DMS53 treated with DMSO at 0.1 percent for 48 hours (cell line): Measurements from ENCODE around the gene NUP160.
"Not testable (repeated sequence)": the region's sequence is repeated elsewhere in the genome, so short reads cannot be mapped to it uniquely, and the experiment has no call there.

Source experiments
- DNase-seq: peaks from one replicate; lab custom pipeline; 2025; ENCODE audit not compliant: unreplicated experiment; lab: John Stamatoyannopoulos, UW

Gene NUP160, protein sequence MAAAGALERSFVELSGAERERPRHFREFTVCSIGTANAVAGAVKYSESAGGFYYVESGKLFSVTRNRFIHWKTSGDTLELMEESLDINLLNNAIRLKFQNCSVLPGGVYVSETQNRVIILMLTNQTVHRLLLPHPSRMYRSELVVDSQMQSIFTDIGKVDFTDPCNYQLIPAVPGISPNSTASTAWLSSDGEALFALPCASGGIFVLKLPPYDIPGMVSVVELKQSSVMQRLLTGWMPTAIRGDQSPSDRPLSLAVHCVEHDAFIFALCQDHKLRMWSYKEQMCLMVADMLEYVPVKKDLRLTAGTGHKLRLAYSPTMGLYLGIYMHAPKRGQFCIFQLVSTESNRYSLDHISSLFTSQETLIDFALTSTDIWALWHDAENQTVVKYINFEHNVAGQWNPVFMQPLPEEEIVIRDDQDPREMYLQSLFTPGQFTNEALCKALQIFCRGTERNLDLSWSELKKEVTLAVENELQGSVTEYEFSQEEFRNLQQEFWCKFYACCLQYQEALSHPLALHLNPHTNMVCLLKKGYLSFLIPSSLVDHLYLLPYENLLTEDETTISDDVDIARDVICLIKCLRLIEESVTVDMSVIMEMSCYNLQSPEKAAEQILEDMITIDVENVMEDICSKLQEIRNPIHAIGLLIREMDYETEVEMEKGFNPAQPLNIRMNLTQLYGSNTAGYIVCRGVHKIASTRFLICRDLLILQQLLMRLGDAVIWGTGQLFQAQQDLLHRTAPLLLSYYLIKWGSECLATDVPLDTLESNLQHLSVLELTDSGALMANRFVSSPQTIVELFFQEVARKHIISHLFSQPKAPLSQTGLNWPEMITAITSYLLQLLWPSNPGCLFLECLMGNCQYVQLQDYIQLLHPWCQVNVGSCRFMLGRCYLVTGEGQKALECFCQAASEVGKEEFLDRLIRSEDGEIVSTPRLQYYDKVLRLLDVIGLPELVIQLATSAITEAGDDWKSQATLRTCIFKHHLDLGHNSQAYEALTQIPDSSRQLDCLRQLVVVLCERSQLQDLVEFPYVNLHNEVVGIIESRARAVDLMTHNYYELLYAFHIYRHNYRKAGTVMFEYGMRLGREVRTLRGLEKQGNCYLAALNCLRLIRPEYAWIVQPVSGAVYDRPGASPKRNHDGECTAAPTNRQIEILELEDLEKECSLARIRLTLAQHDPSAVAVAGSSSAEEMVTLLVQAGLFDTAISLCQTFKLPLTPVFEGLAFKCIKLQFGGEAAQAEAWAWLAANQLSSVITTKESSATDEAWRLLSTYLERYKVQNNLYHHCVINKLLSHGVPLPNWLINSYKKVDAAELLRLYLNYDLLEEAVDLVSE (N-terminal part only)

DNA sequence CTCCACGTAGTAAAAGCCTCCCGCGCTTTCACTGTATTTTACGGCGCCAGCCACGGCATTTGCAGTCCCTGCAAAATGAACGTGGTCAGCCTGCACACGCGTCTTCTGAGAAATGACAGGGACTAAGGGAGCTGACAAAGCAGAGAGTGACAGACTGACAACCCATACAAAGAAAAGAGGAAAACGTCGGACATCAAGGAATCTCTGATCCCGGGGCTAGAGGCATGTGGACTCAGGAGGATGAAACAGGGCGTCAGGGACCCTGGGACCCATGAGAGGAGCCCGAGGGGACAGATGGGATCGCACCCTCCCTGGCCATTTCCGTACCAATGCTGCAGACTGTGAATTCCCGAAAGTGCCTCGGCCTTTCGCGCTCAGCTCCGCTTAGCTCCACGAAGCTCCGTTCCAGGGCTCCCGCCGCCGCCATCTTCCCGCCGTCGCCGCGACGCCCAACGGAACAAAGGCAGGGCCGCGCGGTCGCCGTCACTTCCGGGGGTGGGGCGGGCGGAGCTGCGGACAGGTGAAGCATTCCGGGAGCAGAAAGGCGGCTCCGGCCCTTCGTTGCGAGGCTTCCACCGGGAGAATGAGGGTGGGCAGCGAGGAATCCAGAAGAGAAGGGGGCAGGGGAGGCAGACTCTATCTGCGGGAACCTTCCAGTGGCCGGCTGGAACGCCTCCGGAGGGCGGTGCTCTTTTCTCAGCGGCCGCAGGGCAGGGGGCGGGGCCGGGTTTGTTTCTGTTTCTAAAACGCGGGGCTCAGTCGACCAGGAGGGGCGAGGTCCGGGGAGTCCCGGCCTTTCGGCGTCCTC, at the start of gene NUP160:
NUP160 (minus strand) TSS at position 459 of the 808 bp plus-strand sequence; CDS start at position 427, 32 bp downstream.
- DNase-seq: peak; percentile 40

GRCh38 chr11:47896199-47896598, 48.0 kb upstream of the NUP160 start:
- DNase-seq: no peak

DNA sequence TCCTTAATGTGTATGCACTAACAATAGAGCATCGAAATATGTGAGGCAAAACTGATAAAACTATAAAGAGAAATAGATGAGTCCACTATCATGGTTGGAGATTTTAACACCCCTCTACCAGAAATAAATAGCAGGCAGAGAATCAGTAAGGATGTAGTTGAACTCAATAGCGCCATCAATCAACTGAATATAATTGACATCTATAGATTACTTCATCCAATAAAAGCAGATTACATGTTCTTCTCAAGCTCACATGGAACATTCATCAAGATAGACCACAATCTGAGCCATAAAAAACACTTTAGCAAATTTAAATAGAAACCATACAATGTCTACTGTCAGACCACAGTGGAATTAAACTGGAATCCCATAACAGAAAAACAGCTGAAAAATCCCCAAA, 46.9 kb upstream of the NUP160 start:
- DNase-seq: no peak

DNA sequence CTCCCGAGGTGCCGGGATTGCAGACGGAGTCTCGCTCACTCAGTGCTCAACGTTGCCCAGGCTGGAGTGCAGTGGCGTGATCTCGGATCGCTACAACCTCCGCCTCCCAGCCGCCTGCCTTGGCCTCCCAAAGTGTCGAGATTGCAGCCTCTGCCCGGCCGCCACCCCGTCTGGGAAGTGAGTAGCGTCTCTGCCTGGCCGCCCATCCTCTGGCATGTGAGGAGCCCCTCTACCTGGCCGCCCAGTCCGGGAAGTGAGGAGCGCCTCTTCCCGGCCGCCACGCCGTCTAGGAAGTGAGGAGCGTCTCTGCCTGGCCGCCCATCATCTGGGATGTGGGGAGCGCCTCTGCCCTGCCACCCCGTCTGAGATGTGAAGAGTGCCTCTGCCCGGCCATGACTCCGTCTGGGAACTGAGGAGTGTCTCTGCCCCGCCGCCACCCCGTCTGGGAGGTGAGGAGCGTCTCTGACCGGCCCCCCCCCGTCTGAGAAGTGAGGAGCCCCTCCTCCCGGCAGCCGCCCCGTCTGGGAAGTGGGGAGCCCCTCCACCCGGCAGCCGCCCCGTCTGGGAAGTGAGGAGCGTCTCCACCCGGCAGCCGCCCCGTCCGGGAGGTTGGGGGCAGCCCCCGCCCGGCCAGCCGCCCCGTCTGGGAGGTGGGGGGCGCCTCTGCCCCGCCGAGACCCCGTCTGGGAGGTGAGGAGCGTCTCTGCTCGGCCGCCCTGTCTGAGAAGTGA, 44.6 kb upstream of the NUP160 start:
- DNase-seq: not testable (repeated sequence)

DNA sequence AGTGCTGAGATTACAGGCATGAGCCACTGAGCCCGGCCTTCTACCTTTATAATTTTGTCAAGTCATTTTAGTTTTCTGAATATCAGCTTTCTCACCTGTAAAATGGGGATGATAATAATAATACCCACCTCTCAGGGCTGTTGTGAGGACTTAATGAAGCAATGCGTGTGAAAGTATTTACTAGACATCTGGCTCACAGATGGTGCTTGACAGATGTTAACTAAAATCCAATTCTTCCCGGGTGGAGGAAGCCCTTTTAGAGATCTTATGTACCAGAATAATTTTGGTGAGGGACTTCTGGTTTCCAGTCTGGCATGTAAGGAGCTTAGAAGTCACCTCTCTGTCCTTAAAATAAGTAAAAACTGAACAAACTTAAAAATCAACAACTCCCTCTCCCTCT, 43.7 kb upstream of the NUP160 start:
- DNase-seq: no peak

DNA sequence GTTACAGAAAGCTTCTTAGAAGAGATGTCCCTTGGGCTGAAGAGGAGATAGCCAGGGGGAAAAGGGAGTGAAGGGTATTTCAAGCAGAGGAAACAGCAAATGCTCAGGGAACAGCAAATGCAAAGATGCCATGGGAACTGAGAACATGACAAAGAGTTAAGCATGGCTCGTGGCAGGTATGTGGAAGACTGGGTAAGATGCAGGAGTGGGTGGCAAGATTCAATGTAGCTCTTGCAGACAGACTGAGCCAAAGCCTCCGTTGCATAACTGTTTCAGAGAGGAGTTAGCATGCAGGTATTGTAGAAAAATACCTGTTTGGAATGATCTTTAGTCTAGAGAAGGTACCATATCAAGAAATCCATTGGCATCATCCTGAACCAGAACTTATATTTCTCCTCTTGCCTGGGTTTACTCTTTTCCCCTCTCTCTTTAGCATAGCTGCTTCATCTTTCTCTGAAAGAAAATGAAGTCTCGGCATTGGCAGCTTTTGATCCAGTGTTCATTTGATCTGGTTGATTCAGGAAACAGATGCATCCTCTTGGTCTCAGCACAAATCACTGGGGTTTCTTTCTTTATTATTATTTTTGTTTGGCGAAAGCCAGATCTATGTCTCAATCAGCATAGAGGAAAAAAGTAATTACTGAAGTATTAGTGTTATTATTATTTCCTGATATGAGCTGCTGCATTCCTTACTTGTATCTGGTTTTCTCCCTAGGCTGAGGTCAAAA, 41.7 kb upstream of the NUP160 start:
- DNase-seq: no peak

DNA sequence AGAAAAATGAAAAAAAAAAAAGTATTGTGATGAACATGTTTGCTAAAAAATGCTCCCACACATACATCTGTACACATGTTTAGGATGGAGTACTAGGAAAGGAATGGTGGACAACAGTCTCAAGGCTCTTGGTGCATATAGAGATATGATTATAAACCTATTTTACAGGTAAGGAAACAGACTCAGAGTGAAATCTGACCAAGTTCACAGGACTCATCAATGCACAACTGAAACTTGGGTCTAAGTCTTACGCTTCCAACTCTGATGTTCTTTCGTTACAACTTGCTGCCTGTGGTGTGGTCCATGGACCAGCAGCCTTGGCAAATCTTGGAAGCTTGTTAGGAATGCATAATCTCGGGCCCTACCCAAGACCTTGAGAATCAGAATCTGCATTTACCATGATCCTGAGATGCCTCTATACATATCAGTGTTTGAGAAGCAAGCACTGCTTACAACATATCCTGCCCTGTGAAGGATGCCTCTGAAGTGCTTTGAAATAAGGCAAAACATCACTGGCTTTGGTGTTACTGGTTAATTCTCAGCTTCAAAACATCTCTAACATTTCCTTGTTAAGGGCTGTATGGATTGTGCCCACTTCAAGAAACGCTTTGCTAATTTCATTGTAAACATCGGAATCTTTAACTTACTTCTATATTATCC, 39.9 kb upstream of the NUP160 start:
- no peak for DNase-seq

- DNase-seq: no peak
Measured at GRCh38 chr11:47886096-47886495, 37.9 kb upstream of the NUP160 start.

- not testable (repeated sequence) for DNase-seq
Measured at GRCh38 chr11:47882437-47882836, 34.3 kb upstream of the NUP160 start.

DNA sequence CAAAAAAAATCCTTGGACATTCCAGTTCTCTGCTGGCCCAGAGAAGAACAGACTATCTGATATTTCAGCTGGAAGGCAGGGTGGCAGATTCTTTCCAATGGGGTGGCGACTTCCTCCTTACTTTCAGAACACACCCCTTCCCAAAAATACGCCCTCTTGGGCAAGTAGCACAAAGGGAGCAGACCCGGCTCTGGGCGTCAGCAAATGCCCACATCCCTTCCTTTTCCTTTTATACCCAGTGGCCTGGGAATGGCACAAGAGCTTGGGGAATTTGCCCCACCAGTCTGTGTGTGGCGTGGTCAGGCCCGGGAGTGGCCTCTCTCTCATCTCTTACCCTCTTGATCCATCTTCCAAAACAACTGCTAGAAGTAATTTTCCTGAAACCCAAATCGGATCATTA, 33.0 kb upstream of the NUP160 start:
- DNase-seq: no peak

- no peak for DNase-seq
Measured at GRCh38 chr11:47879259-47880158, 31.4 kb upstream of the NUP160 start.

- DNase-seq: not testable (repeated sequence)
Measured at GRCh38 chr11:47875858-47876257, 27.7 kb upstream of the NUP160 start.

- no peak for DNase-seq
Measured at GRCh38 chr11:47870404-47870803, 22.3 kb upstream of the NUP160 start.

DNA sequence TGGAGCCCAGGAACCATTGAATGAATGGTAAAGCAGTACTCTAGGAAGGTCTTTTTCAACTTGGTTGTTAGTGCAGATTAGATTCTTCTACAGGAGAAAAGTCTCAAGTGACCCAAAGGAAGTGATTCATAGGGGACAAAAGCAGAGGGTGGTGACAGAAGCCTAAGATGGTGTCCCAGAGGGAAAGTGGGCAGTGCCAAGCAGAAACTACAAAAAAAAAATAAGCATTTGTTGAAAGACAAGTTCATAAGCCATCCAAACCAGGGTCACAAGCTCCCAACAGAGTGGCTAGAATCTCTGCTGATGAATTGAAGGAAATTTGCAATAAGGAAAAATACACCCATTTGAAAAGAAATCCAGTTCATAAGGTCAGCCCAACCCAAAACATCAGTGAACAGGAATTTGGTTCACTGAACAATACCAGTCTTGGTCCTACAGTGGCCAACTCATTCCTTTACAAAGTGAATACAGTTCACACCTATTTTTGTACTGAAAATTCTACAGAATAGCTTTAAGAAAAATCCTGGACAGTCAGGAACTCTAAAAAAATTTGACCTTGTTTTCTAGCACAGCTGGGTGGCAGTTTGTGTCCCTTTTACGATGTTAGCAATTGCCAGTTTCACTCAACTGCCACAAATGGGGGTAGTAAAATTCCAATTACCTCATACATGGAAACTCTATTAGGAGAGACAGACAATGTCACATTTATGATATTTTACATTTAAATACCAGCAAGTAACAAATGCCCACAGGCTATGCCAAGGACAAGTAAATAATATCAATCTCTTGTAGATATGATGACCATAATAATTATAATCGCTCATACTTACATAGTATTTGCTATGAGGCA, 21.6 kb upstream of the NUP160 start:
- no peak for DNase-seq

- DNase-seq: no peak
Measured at GRCh38 chr11:47867823-47868222, 19.7 kb upstream of the NUP160 start.

DNA sequence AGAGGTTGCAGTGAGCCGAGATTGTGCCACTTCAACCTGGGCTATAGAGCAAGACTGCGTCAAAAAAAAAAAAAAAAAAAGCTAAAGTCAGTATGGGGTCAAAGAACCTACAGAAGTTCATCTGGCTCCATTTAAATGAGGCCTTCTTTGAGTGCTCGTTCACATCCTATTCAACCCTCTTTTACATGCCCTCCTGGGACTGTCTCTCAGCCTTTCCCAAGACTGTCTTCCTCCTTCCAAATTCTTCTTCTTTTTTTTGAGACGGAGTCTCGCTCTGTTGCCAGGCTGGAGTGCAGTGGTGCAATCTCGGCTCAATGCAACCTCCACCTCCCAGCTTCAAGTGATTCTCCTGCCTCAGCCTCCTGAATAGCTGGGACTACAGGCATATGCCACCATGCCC, 18.7 kb upstream of the NUP160 start:
- DNase-seq: not testable (repeated sequence)
